ENCODE measurements around the gene RAB30.

Gene RAB30

DNA sequence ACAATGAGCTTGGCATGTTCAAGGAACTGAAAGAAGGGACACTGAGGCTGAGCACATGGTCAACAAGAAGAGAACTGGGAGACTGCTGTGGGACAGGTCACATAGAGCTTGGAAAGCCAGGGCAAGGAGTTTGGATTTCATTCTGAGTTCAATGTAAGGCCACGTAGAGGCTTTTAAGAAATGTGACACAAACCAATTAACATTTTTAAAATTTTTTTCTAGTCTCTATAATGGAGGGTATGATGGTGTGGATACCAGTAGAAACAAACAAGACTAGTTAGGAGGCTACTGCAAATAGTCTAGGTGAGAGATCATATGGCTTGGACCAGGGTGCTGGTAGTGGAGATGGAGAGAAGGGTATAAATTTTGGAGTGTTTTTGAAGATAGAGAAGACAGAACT, 56.7 kb downstream of the RAB30 start:
- TF ChIP-seq TCF12 (IDR thresholded peaks at IDR 0.05; ENCODE audit: low read depth) (no peak), NFIC (IDR thresholded peaks at IDR 0.05) (no peak), CREB1 (IDR thresholded peaks at IDR 0.05; ENCODE audit: low read depth) (no peak), TAF1 (IDR thresholded peaks at IDR 0.05; ENCODE audit: low read depth) (no peak), CEBPB (IDR thresholded peaks at IDR 0.05) (no peak), REST (IDR thresholded peaks at IDR 0.05; ENCODE audit: low read depth) (no peak), EP300 (IDR thresholded peaks at IDR 0.05; ENCODE audit: borderline replicate concordance) (no peak), TEAD4 (IDR thresholded peaks at IDR 0.05) (no peak), RAD21 (IDR thresholded peaks at IDR 0.05; ENCODE audit: low read depth) (no peak), YY1 (IDR thresholded peaks at IDR 0.05; ENCODE audit: low read depth) (no peak), EGR1 (IDR thresholded peaks at IDR 0.05) (no peak), ZBTB7A (IDR thresholded peaks at IDR 0.05; ENCODE audit: low read depth) (no peak), FOXM1 (IDR thresholded peaks at IDR 0.05; ENCODE audit: borderline replicate concordance, low read depth) (no peak)
- TF ChIP-seq, protein P1, sequence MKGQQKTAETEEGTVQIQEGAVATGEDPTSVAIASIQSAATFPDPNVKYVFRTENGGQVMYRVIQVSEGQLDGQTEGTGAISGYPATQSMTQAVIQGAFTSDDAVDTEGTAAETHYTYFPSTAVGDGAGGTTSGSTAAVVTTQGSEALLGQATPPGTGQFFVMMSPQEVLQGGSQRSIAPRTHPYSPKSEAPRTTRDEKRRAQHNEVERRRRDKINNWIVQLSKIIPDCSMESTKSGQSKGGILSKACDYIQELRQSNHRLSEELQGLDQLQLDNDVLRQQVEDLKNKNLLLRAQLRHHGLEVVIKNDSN (IDR thresholded peaks at IDR 0.05): no peak
- TF ChIP-seq, protein P2, sequence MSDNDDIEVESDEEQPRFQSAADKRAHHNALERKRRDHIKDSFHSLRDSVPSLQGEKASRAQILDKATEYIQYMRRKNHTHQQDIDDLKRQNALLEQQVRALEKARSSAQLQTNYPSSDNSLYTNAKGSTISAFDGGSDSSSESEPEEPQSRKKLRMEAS (IDR thresholded peaks at IDR 0.05): no peak

DNA sequence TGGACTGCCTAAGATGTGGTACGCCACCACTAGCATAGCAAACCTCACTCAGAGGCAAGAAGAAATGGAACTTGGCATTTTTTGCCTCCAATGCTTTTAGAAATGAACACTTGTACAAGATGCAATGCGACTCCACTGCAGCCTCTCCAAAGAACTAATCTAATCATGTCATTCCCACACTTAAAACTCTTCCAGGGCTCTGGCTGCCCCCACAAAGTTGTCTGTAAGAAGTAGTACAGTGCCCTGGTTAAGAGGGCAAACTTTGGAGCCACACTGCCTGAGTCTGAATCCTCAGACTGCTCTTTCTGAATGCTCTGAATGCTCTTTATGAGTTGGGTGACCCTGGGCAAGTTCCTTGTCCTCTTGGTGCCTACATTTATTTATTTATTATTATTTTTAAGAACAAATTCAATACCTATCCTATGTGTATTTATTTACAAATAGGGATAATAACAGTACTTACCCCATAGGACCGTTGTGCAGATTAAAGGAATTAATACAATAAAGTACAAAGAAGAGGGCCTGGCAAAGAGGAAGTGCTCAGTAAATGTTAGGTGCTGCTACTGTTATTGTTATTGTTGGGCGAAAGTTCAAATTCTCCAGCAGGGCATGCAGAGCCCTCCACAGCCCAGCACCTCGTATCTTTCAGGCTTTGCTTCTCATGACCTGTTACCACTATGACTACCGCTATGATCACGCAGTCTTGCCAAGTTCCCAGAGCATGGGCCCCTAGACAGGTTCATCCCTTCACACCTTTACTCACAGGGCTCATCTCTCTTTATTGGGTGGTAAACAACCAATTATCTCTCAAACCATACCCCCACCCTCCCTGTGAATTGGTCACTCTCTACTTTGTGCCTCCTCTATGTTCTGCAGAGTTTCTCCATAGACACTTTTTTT, 59.3 kb downstream of the RAB30 start:
- TF ChIP-seq REST (IDR thresholded peaks at IDR 0.05; ENCODE audit: low read depth) (no peak), TCF12 (IDR thresholded peaks at IDR 0.05; ENCODE audit: low read depth) (no peak), TEAD4 (IDR thresholded peaks at IDR 0.05) (no peak), RAD21 (IDR thresholded peaks at IDR 0.05; ENCODE audit: low read depth) (no peak), EGR1 (IDR thresholded peaks at IDR 0.05) (no peak), FOXM1 (IDR thresholded peaks at IDR 0.05; ENCODE audit: borderline replicate concordance, low read depth) (no peak), NFIC (IDR thresholded peaks at IDR 0.05) (no peak), CEBPB (IDR thresholded peaks at IDR 0.05) (no peak), EP300 (IDR thresholded peaks at IDR 0.05; ENCODE audit: borderline replicate concordance) (no peak)
- TF ChIP-seq, protein P1 (IDR thresholded peaks at IDR 0.05): no peak

DNA sequence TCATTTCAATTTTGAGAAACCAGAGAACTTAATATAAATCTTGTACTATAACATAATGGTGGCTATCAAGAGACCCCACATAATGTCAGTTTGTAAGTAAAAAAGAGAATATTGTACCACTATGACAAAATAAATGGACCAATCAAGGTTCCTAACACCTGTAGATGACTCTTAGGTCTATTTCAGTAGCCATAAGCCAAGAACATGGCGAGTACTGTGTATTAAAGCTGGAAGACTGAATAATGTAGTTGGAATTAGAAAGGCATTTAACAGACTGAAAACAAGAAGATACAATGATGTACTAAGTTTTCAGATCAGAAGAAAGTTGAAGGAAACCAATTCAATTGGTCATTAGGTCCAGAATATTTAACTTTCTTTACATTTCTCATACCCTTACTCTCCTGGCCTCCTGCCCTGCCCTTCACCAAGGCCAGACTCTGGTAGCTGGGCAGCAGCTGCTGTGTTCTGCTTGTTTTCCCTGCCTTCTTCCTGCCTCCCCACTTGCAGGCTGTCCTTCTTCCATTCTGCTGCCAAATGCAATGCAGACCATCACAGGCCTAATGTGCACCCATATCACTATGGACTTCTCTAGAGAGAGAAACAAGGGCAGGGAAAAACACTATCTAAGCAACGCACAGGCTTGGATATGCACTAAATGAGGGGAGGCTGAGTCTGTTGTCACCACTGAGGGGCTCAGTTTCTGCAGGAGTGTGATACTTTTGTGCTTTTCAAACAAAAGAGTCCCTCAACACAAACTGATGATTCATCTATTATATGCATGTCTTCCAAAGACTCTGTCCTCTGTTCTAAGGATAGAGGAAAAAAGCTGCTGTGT, 60.1 kb downstream of the RAB30 start:
- TF ChIP-seq FOXM1 (IDR thresholded peaks at IDR 0.05; ENCODE audit: borderline replicate concordance, low read depth) (no peak), RAD21 (IDR thresholded peaks at IDR 0.05; ENCODE audit: low read depth) (no peak), TAF1 (IDR thresholded peaks at IDR 0.05; ENCODE audit: low read depth) (no peak), CEBPB (IDR thresholded peaks at IDR 0.05) (no peak)

- TF ChIP-seq TEAD4 (IDR thresholded peaks at IDR 0.05): no peak
- no peak for TF ChIP-seq CREB1 (IDR thresholded peaks at IDR 0.05; ENCODE audit: low read depth)
- no peak for TF ChIP-seq CEBPB (IDR thresholded peaks at IDR 0.05)
- TF ChIP-seq, protein P1 (IDR thresholded peaks at IDR 0.05): no peak
- TF ChIP-seq TCF12 (IDR thresholded peaks at IDR 0.05; ENCODE audit: low read depth): no peak
- no peak for TF ChIP-seq RAD21 (IDR thresholded peaks at IDR 0.05; ENCODE audit: low read depth)
- no peak for TF ChIP-seq EGR1 (IDR thresholded peaks at IDR 0.05)
- TF ChIP-seq TAF1 (IDR thresholded peaks at IDR 0.05; ENCODE audit: low read depth): no peak
- TF ChIP-seq, protein P2 (IDR thresholded peaks at IDR 0.05): no peak
- no peak for TF ChIP-seq REST (IDR thresholded peaks at IDR 0.05; ENCODE audit: low read depth)
- TF ChIP-seq NFIC (IDR thresholded peaks at IDR 0.05): no peak
- TF ChIP-seq ZBTB7A (IDR thresholded peaks at IDR 0.05; ENCODE audit: low read depth): no peak
- TF ChIP-seq FOXM1 (IDR thresholded peaks at IDR 0.05; ENCODE audit: borderline replicate concordance, low read depth): no peak
These were observed 61.7 kb downstream of the RAB30 start for GRCh38 chr11:83009999-83010398.

Measured in Ishikawa (cell line).